Measurements from ENCODE around the gene CHD5.

GRCh38 chr1:6070450-6070974, 109.6 kb downstream of the CHD5 start:
- TF ChIP-seq CTCF (IDR thresholded peaks at IDR 0.05 in 2 of 3, conservative IDR thresholded peaks at IDR 0.05 in 1 of 3; ENCODE audit: borderline replicate concordance in 1 of 3, insufficient read depth in 1 of 3, low read depth in 2 of 3, low read length in 2 of 3) = no peak
- TF ChIP-seq POLR2A (IDR thresholded peaks at IDR 0.05; ENCODE audit: borderline replicate concordance, extremely low read depth, insufficient read depth, insufficient read length) = no peak
- no peak for TF ChIP-seq SIN3A (IDR thresholded peaks at IDR 0.05; ENCODE audit: low read depth)
- TF ChIP-seq, protein P1, sequence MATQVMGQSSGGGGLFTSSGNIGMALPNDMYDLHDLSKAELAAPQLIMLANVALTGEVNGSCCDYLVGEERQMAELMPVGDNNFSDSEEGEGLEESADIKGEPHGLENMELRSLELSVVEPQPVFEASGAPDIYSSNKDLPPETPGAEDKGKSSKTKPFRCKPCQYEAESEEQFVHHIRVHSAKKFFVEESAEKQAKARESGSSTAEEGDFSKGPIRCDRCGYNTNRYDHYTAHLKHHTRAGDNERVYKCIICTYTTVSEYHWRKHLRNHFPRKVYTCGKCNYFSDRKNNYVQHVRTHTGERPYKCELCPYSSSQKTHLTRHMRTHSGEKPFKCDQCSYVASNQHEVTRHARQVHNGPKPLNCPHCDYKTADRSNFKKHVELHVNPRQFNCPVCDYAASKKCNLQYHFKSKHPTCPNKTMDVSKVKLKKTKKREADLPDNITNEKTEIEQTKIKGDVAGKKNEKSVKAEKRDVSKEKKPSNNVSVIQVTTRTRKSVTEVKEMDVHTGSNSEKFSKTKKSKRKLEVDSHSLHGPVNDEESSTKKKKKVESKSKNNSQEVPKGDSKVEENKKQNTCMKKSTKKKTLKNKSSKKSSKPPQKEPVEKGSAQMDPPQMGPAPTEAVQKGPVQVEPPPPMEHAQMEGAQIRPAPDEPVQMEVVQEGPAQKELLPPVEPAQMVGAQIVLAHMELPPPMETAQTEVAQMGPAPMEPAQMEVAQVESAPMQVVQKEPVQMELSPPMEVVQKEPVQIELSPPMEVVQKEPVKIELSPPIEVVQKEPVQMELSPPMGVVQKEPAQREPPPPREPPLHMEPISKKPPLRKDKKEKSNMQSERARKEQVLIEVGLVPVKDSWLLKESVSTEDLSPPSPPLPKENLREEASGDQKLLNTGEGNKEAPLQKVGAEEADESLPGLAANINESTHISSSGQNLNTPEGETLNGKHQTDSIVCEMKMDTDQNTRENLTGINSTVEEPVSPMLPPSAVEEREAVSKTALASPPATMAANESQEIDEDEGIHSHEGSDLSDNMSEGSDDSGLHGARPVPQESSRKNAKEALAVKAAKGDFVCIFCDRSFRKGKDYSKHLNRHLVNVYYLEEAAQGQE (IDR thresholded peaks at IDR 0.05; ENCODE audit: low read depth) = no peak
- TF ChIP-seq POLR2AphosphoS5 (IDR thresholded peaks at IDR 0.05; ENCODE audit: low read depth, low read length) = no peak
- TF ChIP-seq SP1 (IDR thresholded peaks at IDR 0.05; ENCODE audit: low read depth) = no peak
- TF ChIP-seq EZH2phosphoT487 (IDR thresholded peaks at IDR 0.05; ENCODE audit: borderline replicate concordance) = no peak
- no peak for TF ChIP-seq SRF (IDR thresholded peaks at IDR 0.05; ENCODE audit: low read depth)
- TF ChIP-seq, protein P2, sequence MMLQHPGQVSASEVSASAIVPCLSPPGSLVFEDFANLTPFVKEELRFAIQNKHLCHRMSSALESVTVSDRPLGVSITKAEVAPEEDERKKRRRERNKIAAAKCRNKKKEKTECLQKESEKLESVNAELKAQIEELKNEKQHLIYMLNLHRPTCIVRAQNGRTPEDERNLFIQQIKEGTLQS (IDR thresholded peaks at IDR 0.05) = no peak
- TF ChIP-seq EZH2 (IDR thresholded peaks at IDR 0.05) = no peak
- no peak for TF ChIP-seq ZFX (IDR thresholded peaks at IDR 0.05)
- no peak for TF ChIP-seq MAX (IDR thresholded peaks at IDR 0.05)
- no peak for TF ChIP-seq CEBPB (IDR thresholded peaks at IDR 0.05; ENCODE audit: low read depth)
